Peyer's patch (tissue), 4 donors: ENCODE results near the gene FGR.

Experiments used
- POLR2A ChIP-seq, 2 donors: fragments of 450-650 bp; IDR thresholded peaks; one replicate each; pipeline ENCODE4 v1.5.1; 2017; ENCODE audit warnings: antibody characterized with exemption in 2 of 2, mild to moderate bottlenecking in 2 of 2, moderate library complexity in 2 of 2
- TF ChIP-seq, protein P1 (sequence below), 6 experiments: fragments of 450-650 bp in 4 of 6; fragments of 200-600 bp in 2 of 6; sonication (generic) in 1 of 6; IDR thresholded peaks; one replicate each; pipeline ENCODE4 v1.5.1; 2017 to 2019; ENCODE audit warnings: antibody characterized with exemption in 6 of 6, mild to moderate bottlenecking in 3 of 6, moderate library complexity in 1 of 6

- TF ChIP-seq, protein P1, sequence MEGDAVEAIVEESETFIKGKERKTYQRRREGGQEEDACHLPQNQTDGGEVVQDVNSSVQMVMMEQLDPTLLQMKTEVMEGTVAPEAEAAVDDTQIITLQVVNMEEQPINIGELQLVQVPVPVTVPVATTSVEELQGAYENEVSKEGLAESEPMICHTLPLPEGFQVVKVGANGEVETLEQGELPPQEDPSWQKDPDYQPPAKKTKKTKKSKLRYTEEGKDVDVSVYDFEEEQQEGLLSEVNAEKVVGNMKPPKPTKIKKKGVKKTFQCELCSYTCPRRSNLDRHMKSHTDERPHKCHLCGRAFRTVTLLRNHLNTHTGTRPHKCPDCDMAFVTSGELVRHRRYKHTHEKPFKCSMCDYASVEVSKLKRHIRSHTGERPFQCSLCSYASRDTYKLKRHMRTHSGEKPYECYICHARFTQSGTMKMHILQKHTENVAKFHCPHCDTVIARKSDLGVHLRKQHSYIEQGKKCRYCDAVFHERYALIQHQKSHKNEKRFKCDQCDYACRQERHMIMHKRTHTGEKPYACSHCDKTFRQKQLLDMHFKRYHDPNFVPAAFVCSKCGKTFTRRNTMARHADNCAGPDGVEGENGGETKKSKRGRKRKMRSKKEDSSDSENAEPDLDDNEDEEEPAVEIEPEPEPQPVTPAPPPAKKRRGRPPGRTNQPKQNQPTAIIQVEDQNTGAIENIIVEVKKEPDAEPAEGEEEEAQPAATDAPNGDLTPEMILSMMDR (IDR thresholded peaks at IDR 0.05), result no peak
- TF ChIP-seq POLR2A (IDR thresholded peaks at IDR 0.05), result no peak
Observed at GRCh38 chr1:27633640-27634176, 1.3 kb downstream of the FGR start.
